HL-60 (cell line): Measurements from ENCODE around the gene IL17D.

Experiments
- CTCF ChIP-seq: IDR thresholded peaks from one replicate; pipeline ENCODE4 v1.5.1; 2011; ENCODE audit warnings: low read length, control low read depth, inconsistent platforms; ENCODE audit not compliant: insufficient read depth
- GABPA ChIP-seq: IDR thresholded peaks from 2 replicates; pipeline ENCODE4 v1.6.1; 2012; ENCODE audit warnings: low read depth

- TF ChIP-seq CTCF (no peak), GABPA (no peak)
These were observed 10.3 kb downstream of the IL17D start for GRCh38 chr13:20713751-20714150.
